K562 treated with DMSO at 1 percent for 24 hours (cell line): ENCODE data around the gene PLA2G2D. TPM values are rescaled to one million over a fixed set of nuclear protein-coding genes. Genes with fewer than 3 reads are reported as not detected.

Experiments used
- total RNA-seq: library from RNA; unstranded; fragments of 300-600 nt; gene quantifications from 2 replicates; pipeline ENCODE4 v1.2.3, GENCODE V29; 2022; ENCODE audit warnings: low read depth; ENCODE audit not compliant: insufficient read depth

The PLA2G2D gene
- 0.13 TPM in 1 of 2 replicates, not detected in the other for total RNA-seq

DNA sequence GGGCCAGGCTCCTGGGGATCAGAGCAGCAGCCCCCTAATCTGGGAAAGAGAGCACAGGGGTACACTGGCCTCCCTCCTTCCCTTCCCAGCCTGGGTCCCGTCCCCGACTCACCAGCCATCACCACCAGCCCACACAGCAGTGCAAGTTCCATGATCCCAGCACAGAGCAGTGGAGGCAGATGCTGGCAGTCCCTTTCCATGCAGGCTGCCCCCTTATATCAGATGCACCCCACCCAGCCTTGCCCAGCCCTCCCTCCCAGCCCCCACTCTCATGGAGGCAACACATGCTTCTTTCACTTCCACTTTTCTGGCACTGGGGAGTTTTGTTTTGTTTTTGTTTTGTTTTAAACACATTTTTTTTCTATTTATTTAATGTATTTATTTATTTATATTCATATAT is at the start of gene PLA2G2D:
Gene PLA2G2D (minus strand): TSS at position 190 of the 400 bp plus-strand sequence. CDS start 38 bp downstream, at position 152.

DNA sequence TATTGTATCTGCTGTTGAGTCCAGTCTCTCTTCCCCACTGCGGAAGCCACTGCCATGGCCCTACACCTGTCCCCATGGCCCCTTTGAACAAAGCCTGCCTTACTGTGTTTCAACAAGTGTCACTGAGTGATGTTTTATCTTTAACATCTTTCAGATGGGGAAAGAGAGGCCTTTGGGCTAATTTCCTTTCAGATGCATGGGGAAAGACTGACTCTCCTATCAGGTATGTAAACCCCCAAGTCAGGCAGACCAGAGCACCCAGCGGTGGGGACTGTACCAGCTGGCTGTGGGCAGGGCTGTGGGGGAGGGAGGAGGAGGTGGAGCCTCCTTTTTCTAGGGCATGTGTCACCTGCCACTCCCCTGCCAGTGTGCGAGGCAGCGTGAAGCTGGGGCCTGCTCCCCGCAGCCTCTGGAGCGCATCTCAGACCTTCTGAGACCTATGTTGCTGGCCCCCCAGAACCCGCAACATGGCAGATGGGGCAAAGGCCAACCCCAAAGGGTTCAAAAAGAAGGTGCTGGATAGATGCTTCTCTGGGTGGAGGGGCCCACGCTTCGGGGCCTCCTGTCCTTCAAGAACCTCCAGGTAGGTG is 19.7 kb upstream of the PLA2G2D start, which contains the start of gene PLA2G2F:
Gene PLA2G2F (plus strand): TSS at position 363 of the 590 bp plus-strand sequence. CDS start 105 bp downstream, at position 468.

GRCh38 chr1:20069874-20070273 is 49.5 kb downstream of the PLA2G2D start, which contains the start of gene PLA2G5:
Gene PLA2G5 (plus strand): TSS chr1:20070194. CDS start chr1:20084831, 14,637 bp downstream.

Other genes with a start within 250 kb of the PLA2G2D start
- gene OTUD3, start 237.1 kb downstream of the PLA2G2D start, total RNA-seq: 2.6 and 3.5 TPM in 2 replicates
- gene PLA2G2E, start 195.9 kb downstream of the PLA2G2D start, total RNA-seq: not detected in 2 replicates
- not detected in 2 replicates for gene PLA2G2A, start 139.9 kb downstream of the PLA2G2D start, total RNA-seq
- not detected in 2 replicates for gene PLA2G5, start 49.3 kb downstream of the PLA2G2D start, total RNA-seq
- gene PLA2G2F, start 19.8 kb upstream of the PLA2G2D start, total RNA-seq: not detected in 2 replicates
- gene UBXN10, start 66.6 kb upstream of the PLA2G2D start, total RNA-seq: 8.1 and 9.6 TPM in 2 replicates
- gene PLA2G2C, start 67.0 kb upstream of the PLA2G2D start, total RNA-seq: 0.22 TPM in 1 of 2 replicates, not detected in the other
- gene VWA5B1, start 171.3 kb upstream of the PLA2G2D start, total RNA-seq: not detected in 2 replicates